HepG2 (cell line): Measurements from ENCODE around the gene PCGF6. TPM values are rescaled to one million over a fixed set of nuclear protein-coding genes. Genes with fewer than 3 reads are reported as not detected.

Source experiments
- BORCS8-MEF2B ChIP-seq: sonication (generic); formaldehyde crosslinking; IDR thresholded peaks from 2 replicates; pipeline ENCODE4 v1.8.0; 2022; ENCODE audit warnings: mild to moderate bottlenecking, missing genetic modification reagents
- CEBPB ChIP-seq: IDR thresholded peaks from 2 replicates; pipeline ENCODE4 v1.6.1; 2011; ENCODE audit warnings: low read depth, low read length, improper control_type of control experiment, borderline replicate concordance
- HDAC2 ChIP-seq: sonication (generic); formaldehyde crosslinking; IDR thresholded peaks from 2 replicates; pipeline ENCODE4 v1.4.0; 2020; ENCODE audit warnings: missing genetic modification reagents
- IRF1 ChIP-seq: sonication (generic); formaldehyde crosslinking; IDR thresholded peaks from 2 replicates; pipeline ENCODE4 v1.4.0; 2020; ENCODE audit warnings: low read depth, mild to moderate bottlenecking, missing genetic modification reagents
- ISX ChIP-seq: sonication (generic); formaldehyde crosslinking; conservative IDR thresholded peaks from 2 replicates; pipeline ENCODE4 v1.5.0; 2020; ENCODE audit warnings: missing genetic modification reagents
- JDP2 ChIP-seq: sonication (generic); formaldehyde crosslinking; IDR thresholded peaks from 2 replicates; pipeline ENCODE4 v1.8.1; 2022; ENCODE audit warnings: missing genetic modification reagents, borderline replicate concordance
- MEIS2 ChIP-seq: sonication (generic); formaldehyde crosslinking; IDR thresholded peaks from 2 replicates; pipeline ENCODE4 v1.9.0; 2021; ENCODE audit warnings: mild to moderate bottlenecking, missing genetic modification reagents
- MTA3 ChIP-seq: sonication (generic); formaldehyde crosslinking; IDR thresholded peaks from 2 replicates; pipeline ENCODE4 v1.4.0; 2020; ENCODE audit warnings: missing genetic modification reagents
- PHB2 ChIP-seq: fragments of 450-650 bp; IDR thresholded peaks from 2 replicates; pipeline ENCODE4 v1.6.1; 2018; ENCODE audit not compliant: partially characterized antibody
- PITX1 ChIP-seq: sonication (generic); formaldehyde crosslinking; IDR thresholded peaks from 2 replicates; pipeline ENCODE4 v1.5.1; 2020; ENCODE audit warnings: mild to moderate bottlenecking, missing genetic modification reagents
- PPARG ChIP-seq: conservative IDR thresholded peaks from 2 replicates; pipeline ENCODE4 v1.6.1; 2016; ENCODE audit warnings: missing biosample characterization, missing genetic modification reagents
- SP5 ChIP-seq: IDR thresholded peaks from 2 replicates; pipeline ENCODE4 v1.6.1; 2016; ENCODE audit warnings: low read depth, borderline replicate concordance
- TEF ChIP-seq: sonication (generic); formaldehyde crosslinking; IDR thresholded peaks from 2 replicates; pipeline ENCODE4 v1.5.0; 2020; ENCODE audit warnings: missing genetic modification reagents
- TFDP1 ChIP-seq: IDR thresholded peaks from 2 replicates; pipeline ENCODE4 v1.6.1; 2016; ENCODE audit warnings: missing compliant biosample characterization, missing genetic modification reagents, borderline replicate concordance
- WIZ ChIP-seq: sonication (generic); formaldehyde crosslinking; IDR thresholded peaks from 2 replicates; pipeline ENCODE4 v1.5.1; 2020; ENCODE audit warnings: mild to moderate bottlenecking, missing genetic modification reagents
- ZBTB1 ChIP-seq: sonication (generic); formaldehyde crosslinking; IDR thresholded peaks from 2 replicates; pipeline ENCODE4 v1.4.0; 2020; ENCODE audit warnings: missing genetic modification reagents, borderline replicate concordance
- ZBTB37 ChIP-seq: sonication (generic); formaldehyde crosslinking; IDR thresholded peaks from 2 replicates; pipeline ENCODE4 v1.4.0; 2020; ENCODE audit warnings: mild to moderate bottlenecking, missing genetic modification reagents
- ZBTB46 ChIP-seq: sonication (generic); formaldehyde crosslinking; IDR thresholded peaks from 2 replicates; pipeline ENCODE4 v1.4.0; 2020; ENCODE audit warnings: mild to moderate bottlenecking, missing genetic modification reagents, borderline replicate concordance
- ZFP90 ChIP-seq: sonication (generic); formaldehyde crosslinking; IDR thresholded peaks from 2 replicates; pipeline ENCODE4 v1.8.0; 2022; ENCODE audit warnings: missing genetic modification reagents, mild to moderate bottlenecking, inconsistent platforms, borderline replicate concordance
- ZMYM2 ChIP-seq: sonication (generic); formaldehyde crosslinking; IDR thresholded peaks from 2 replicates; pipeline ENCODE4 v1.8.0; 2022; ENCODE audit warnings: mild to moderate bottlenecking, missing genetic modification reagents
- ZNF264 ChIP-seq: sonication (generic); formaldehyde crosslinking; IDR thresholded peaks from 2 replicates; pipeline ENCODE4 v1.4.0; 2020; ENCODE audit warnings: missing genetic modification reagents
- ZNF383 ChIP-seq: sonication (generic); formaldehyde crosslinking; IDR thresholded peaks from 2 replicates; pipeline ENCODE4 v1.4.0; 2020; ENCODE audit warnings: missing genetic modification reagents, mild to moderate bottlenecking, borderline replicate concordance
- ZNF615 ChIP-seq: sonication (generic); formaldehyde crosslinking; IDR thresholded peaks from 2 replicates; pipeline ENCODE4 v1.5.0; 2020; ENCODE audit warnings: mild to moderate bottlenecking, missing genetic modification reagents, borderline replicate concordance
- polyA plus RNA-seq, 8 experiments: library from polyadenylated mRNA; depleted of rRNA in 3 of 8; stranded (reverse) in 7 of 8; unstranded in 1 of 8; fragments of >200 nt; fragmentation: Illumina TruSeq in 4 of 8; extraction: Trizol in 4 of 8; gene quantifications; 2 replicates each; pipeline versions ENCODE4 v1.2.1 to v1.2.3, GENCODE V29; 2011 to 2016; ENCODE audit warnings: low read depth in 4 of 8, missing spikeins in 1 of 8, mixed read lengths in 1 of 8; ENCODE audit not compliant: insufficient read depth in 1 of 8
- total RNA-seq, 5 experiments: library from RNA; depleted of rRNA; stranded (reverse); fragments of >200 nt; fragmentation: Illumina TruSeq; extraction: Trizol; gene quantifications; 2 replicates each; pipeline ENCODE4 v1.2.3, GENCODE V29; 2016; ENCODE audit warnings: low read depth in 1 of 5

Gene PCGF6
- total and polyA plus RNA-seq, 2 of the 13 experiments (the other 11 are each of a cell fraction or from before 2014, with no cell fraction given): 5.2 to 19.4 TPM

- TF ChIP-seq IRF1 (CRISPR knock-in tag) (no peak), PHB2 (no peak), JDP2 (no peak; the same call in 1 of the 2 replicates), PPARG (CRISPR knock-in tag) (peak; percentile 69; the same call in 1 of the 2 replicates), CEBPB (no peak), PITX1 (CRISPR knock-in tag) (0 out of 2 replicates have a peak, but pooled peaks have one; percentile 41), SP5 (CRISPR knock-in tag) (no peak), WIZ (CRISPR knock-in tag) (peak; percentile 97), TFDP1 (CRISPR knock-in tag) (no peak), ZBTB1 (CRISPR knock-in tag) (peak; percentile 90; the same call in 1 of the 2 replicates), ZBTB46 (CRISPR knock-in tag) (no peak), ZFP90 (CRISPR knock-in tag) (peak; percentile 72; the same call in 1 of the 2 replicates), ZNF383 (no peak), ZNF264 (CRISPR knock-in tag) (peak; percentile 50; the same call in 1 of the 2 replicates), TEF (peak; percentile 84), BORCS8-MEF2B (CRISPR knock-in tag) (peak; percentile 90), MEIS2 (CRISPR knock-in tag) (peak; percentile 55; the same call in 1 of the 2 replicates), MTA3 (CRISPR knock-in tag) (no peak), ZNF615 (CRISPR knock-in tag) (0 out of 2 replicates have a peak, but pooled peaks have one; percentile 50), ISX (peak; percentile 93; the same call in 1 of the 2 replicates), ZMYM2 (CRISPR knock-in tag) (0 out of 2 replicates have a peak, but pooled peaks have one; percentile 19), ZBTB37 (CRISPR knock-in tag) (no peak), HDAC2 (CRISPR knock-in tag) (peak; percentile 63; the same call in 1 of the 2 replicates)
Measured at GRCh38 chr10:103265717-103266329, 85.1 kb downstream of the PCGF6 start (continued).
